ENCODE results near the gene GPR55.

The GPR55 gene

GRCh38 chr2:230952226-230952956 is 27.3 kb upstream of the GPR55 start:
- H3K4me1 Mint-ChIP-seq: peaks cover 5% of the 10 kb centered on the region
- no peaks in the 10 kb centered on the region for H3K36me3 Mint-ChIP-seq (ENCODE audit: low read depth)
- no peak for TF ChIP-seq CTCF (IDR thresholded peaks at IDR 0.05; ENCODE audit: unreplicated experiment in 3 of 3)
- H3K9me3 Mint-ChIP-seq: no peaks in the 10 kb centered on the region
- H3K27me3 Mint-ChIP-seq (ENCODE audit: low read depth): peaks cover 27% of the 10 kb centered on the region
- no peak overlapping the region for H3K27ac Mint-ChIP-seq
- H3K4me3 Mint-ChIP-seq: no peak overlapping the region

- H3K4me3 Mint-ChIP-seq: no peak overlapping the region
- no peaks in the 10 kb centered on the region for H3K4me1 Mint-ChIP-seq
- TF ChIP-seq CTCF (IDR thresholded peaks at IDR 0.05; ENCODE audit: unreplicated experiment in 3 of 3): no peak
- H3K27ac Mint-ChIP-seq: no peak overlapping the region
- no peaks in the 10 kb centered on the region for H3K9me3 Mint-ChIP-seq
- peaks cover 17% of the 10 kb centered on the region for H3K27me3 Mint-ChIP-seq (ENCODE audit: low read depth)
- no peaks in the 10 kb centered on the region for H3K36me3 Mint-ChIP-seq (ENCODE audit: low read depth)
Measured at GRCh38 chr2:230951396-230951795, 26.4 kb upstream of the GPR55 start.

DNA sequence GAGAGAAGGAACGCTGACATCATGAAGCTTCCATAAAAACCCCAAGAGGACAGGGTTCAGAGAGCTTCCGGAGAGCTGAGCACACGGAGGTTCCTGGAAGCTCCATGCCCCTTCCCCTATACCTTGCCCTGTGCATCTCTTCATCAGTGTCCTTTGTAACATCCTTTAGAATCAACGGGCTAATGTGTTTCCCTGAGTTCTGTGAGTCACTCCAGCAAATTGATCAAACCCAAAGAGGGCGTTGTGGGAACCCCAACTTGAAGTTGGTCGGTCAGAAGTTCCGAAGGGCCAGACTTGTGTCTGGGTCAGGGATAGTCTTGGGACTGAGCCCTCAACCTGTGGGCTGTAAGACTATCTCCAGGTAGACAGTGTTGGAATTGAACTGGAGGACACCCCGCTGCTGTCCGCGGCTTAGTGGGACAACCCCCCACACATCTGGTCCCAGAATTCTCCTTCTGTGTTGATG is 25.9 kb upstream of the GPR55 start:
- no peak for TF ChIP-seq CTCF (IDR thresholded peaks at IDR 0.05; ENCODE audit: unreplicated experiment in 3 of 3)
- peaks cover 13% of the 10 kb centered on the region for H3K27me3 Mint-ChIP-seq (ENCODE audit: low read depth)
- H3K36me3 Mint-ChIP-seq (ENCODE audit: low read depth): no peaks in the 10 kb centered on the region
- H3K4me1 Mint-ChIP-seq: no peaks in the 10 kb centered on the region
- H3K4me3 Mint-ChIP-seq: no peak overlapping the region
- H3K27ac Mint-ChIP-seq: no peak overlapping the region
- no peaks in the 10 kb centered on the region for H3K9me3 Mint-ChIP-seq

DNA sequence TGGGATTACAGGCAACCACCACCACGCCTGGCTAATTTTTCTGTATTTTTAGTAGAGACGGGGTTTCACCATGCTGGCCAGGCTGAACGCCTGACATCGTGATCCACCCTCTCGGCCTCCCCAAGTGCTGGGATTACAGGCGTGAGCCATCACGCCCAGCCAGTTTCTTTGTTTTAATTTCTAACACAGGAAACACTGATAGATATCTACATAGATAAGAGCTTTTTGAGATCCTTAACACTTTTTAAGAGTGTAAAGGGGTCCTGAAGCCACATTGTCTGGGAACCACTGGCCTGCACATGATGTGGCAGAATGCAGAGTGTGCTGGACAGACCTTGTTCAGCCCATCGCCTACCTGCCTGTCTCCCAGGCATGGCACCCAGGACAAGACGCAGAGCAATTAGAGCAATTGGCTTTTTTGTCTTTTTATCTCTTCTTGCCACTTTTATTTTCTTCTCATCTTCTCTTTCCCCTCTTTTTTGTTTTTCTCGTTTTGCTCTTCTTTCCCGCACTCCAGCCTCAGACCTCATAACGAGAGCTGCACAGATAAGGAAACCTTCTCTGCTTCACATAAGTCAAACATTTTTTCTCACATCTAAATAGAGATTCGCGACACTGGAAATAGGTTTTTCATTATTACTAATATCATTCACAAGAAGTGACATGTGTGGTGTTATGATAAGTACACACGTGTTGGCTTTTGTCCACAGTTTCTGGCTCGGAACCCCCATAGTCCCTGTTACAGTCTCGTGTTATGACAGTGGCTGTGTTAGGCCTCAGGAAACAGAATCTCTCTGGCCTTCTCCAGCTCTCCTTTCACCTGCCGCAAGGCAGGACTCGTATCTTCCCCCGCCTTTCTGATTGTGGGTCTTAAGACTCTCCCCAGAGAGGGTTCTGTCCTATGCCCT is 25.2 kb upstream of the GPR55 start:
- no peaks in the 10 kb centered on the region for H3K4me1 Mint-ChIP-seq
- peaks cover 8% of the 10 kb centered on the region for H3K27me3 Mint-ChIP-seq (ENCODE audit: low read depth)
- no peaks in the 10 kb centered on the region for H3K9me3 Mint-ChIP-seq
- TF ChIP-seq CTCF (IDR thresholded peaks at IDR 0.05; ENCODE audit: unreplicated experiment in 3 of 3): no peak
- H3K36me3 Mint-ChIP-seq (ENCODE audit: low read depth): no peaks in the 10 kb centered on the region
- H3K4me3 Mint-ChIP-seq: no peak overlapping the region
- H3K27ac Mint-ChIP-seq: no peak overlapping the region

- Mint-ChIP-seq H3K27ac (no peak overlapping the region), H3K36me3 (ENCODE audit: low read depth) (no peaks in the 10 kb centered on the region), H3K27me3 (ENCODE audit: low read depth) (peaks cover 7% of the 10 kb centered on the region), H3K4me3 (no peak overlapping the region), H3K4me1 (no peaks in the 10 kb centered on the region), H3K9me3 (no peaks in the 10 kb centered on the region)
- TF ChIP-seq CTCF (IDR thresholded peaks at IDR 0.05; ENCODE audit: unreplicated experiment in 3 of 3): no peak
Measured at GRCh38 chr2:230947908-230948365, 22.9 kb upstream of the GPR55 start.

Measured in nephron (organoid).